Activated naive CD4-positive, alpha-beta T cell treated with Interleukin-2 at 50 U/mL for 16 hours (primary cell): Measurements from ENCODE around the gene NAP1L4.

Experiments
- DNase-seq: peaks from one replicate; pipeline ENCODE4 v3.0.0-alpha.2; 2020

Gene NAP1L4

GRCh38 chr11:2992234-2992996 lies at the start of gene NAP1L4:
Gene NAP1L4, minus strand, starts transcription at chr11:2992329. Its CDS starts 13,109 bp downstream, at chr11:2979220.
- peak; percentile 97 for DNase-seq

DNA sequence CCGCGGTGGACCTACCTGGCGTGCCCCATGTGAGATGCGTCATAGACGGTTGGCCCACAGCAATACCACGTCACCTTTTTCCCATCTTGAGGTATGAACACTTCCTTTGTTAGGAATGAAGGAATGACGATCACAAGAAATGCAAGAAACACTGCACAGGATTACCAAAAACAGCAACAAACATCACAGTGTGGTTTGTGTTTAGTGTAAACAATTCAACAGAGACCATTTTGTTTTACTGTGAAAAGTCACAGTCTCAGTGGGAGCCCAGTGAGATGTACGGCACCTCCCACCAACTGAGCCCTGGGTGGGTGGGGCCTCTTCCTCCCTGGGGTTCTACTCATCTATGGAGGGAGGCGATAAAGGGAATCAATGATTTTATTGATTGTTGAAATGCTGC lies 48.8 kb upstream of the NAP1L4 start:
- no peak for DNase-seq

DNA sequence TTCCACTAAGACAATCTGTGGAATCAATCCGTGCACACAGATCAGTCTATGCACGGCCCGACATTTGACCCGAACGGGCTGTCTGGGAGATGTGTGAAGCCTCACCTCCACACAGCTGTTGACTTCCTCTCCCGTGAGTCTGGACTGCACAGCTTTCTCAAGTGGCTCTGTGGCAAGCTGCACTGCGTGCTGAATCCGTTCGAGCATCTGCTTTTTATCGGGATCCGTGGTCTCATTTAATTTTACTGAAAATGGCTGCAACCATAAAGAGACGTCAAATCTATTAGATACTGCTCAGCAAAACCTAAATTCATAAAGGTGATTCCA lies 45.8 kb upstream of the NAP1L4 start:
- DNase-seq = no peak

DNA sequence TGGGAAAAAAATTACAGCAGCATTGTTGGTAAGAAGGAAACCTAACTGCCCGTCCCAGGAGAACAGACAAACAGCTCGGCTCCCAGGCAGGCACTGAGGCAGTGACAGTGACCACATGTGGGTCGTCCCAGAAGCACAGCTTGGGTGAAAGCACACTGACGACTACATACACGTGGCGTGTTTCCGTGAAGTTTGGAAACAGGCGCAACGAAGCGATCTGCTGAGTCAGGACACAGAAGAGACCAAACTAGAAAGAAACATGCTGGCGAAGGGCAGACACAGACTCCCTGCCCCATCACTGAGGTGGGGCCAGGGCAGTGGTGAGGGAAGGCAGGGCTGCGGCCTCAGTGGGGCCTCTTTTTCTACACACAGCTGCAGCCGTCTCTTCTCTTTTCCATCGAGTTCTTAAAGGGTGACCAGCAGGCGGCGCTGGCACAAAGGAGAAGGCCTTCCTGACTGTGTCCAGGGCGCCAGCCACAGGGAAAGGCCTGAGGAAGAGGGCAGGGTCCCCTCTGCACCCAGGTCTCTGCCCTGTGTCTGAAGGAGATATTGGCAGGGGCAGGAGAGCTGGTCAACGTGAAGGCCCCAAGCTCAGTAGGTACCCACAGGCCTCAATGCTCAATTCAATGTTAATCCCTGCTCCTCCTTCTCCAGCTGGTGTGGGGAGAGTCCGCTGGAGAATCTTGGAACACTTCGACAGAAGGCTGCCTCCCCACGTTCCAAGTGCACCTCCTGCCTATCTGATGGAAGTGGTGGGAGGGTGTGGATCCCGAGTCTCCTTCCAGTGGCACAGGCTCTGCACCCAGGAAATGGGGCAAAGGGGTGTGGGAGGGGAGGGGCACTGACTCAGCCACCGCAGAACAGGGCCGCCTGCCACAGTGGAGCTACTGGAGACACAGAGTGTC lies 45.2 kb upstream of the NAP1L4 start:
- DNase-seq = peak; percentile 60

GRCh38 chr11:3036419-3036818 lies 44.3 kb upstream of the NAP1L4 start:
- no peak for DNase-seq

DNA sequence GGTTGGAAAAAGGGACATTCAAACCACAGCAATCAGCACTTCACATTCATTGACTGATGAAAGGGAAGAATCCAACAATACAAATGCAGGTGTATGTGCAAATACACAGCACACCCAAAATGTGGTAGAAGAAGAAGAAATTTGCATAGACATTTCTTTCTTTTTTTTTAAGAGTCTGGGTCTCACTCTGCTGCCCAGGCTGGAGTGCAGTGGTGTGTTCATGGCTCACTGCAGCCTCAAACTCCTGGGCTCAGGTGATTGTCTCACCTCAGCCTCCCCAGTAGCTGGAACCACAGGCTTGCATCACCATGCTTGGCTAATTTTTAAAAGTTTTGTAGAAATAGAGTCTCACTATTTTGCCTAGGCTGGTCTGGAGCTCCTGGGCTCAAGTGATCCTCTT lies 43.2 kb upstream of the NAP1L4 start:
- no peak for DNase-seq

DNA sequence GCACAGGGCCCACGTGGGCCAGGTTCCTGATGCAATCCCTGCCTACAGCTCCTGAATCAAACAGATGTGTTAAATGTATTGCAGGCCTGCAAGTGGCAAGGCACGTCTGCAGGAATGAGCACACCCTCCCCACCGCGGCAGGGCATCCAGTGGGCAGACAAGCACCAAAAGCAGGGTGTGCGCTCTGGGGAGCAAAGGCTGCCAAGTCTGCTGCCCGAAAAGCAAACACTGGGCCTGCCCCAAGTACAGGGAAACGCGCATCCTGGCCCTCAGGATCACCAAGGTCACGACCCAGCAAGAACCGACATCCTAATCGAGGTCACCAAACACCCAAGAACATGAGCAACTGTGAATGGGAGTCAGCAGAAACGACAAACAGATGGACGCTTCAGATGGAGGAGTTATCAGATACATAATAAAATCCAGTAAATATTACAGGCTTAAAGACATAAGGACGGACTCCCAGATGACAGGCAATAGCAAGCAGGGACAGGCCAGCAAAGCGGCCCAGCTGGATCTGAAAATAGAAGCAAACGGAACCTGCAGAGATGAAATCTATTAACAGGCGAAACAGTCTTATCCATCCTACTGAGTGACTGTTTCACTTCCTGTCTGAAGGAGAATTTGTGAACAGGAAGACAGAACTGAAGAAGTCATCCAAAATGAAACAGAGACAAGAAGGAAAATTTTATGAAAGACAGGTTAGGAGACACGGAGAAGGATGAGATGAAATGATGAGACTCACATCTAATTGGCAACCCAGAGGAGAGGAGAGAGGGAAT lies 38.4 kb upstream of the NAP1L4 start:
- no peak for DNase-seq

DNA sequence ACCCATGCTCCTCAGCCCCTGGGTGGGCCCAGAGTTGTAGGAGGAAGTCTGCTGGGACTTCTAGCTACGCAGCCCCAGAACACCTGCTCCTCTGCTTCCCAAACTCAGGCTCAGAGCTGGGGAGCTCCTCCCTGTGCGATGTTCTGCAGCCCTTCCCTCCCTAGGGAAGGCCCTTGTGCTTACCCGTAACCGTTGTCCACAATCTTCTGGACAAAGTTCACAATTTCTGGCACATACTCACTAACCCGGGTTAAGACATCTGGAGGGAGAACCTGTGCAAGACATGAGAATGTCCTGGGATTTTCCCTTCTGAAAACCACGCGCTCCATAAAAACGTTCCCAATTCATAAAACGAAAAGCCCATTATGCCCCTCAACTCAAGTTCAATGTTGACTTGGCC lies 36.7 kb upstream of the NAP1L4 start:
- no peak for DNase-seq

- DNase-seq = no peak
Observed at GRCh38 chr11:3026803-3027202, 34.7 kb upstream of the NAP1L4 start.

GRCh38 chr11:3022982-3023381 lies 30.9 kb upstream of the NAP1L4 start:
- DNase-seq = no peak

- DNase-seq = no peak
Observed at GRCh38 chr11:3022300-3022967, 30.3 kb upstream of the NAP1L4 start.

DNA sequence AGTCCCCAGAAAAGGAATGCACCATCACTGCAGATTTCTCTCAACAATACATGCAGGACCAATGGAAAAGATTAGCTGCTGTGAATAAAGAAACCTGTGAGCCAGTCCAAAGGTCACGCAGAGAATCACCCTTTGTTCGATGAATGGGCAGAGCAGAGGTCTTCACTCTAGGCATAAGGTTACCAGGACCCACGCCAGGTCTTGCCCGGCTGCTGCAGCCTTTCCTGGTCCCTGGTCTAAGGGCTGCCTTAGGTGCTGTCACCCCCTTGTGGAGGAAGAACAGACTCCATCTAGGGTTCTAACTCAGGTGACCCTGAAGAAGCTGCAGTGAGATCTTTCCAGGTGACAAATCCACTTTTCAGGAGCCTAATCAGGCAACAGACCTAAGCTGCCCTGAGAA lies 29.0 kb upstream of the NAP1L4 start:
- peak; percentile 19 for DNase-seq

- DNase-seq = no peak
Observed at GRCh38 chr11:3020011-3020410, 27.9 kb upstream of the NAP1L4 start.

GRCh38 chr11:3018596-3018995 lies 26.5 kb upstream of the NAP1L4 start:
- no peak for DNase-seq

DNA sequence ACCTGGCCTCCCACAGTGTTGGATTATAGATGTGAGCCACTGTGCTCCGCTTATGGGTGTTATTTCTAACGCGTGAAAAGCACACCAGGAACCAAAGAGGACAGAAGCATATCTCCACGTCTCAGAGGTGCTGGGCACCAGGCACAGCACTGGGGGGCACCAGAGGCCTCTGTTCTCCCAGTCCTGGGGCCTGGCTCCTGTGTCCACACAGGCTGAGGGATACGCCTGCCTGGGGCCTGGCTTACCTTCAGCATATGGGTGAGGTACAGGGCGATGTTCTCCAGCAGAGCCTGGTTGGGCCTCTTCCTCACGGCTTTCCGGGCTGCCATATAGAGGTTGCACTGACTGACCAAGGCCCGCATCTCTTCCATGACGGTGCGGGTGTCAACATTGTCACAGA lies 24.7 kb upstream of the NAP1L4 start:
- no peak for DNase-seq

GRCh38 chr11:3015796-3016195 lies 23.7 kb upstream of the NAP1L4 start:
- DNase-seq = no peak

DNA sequence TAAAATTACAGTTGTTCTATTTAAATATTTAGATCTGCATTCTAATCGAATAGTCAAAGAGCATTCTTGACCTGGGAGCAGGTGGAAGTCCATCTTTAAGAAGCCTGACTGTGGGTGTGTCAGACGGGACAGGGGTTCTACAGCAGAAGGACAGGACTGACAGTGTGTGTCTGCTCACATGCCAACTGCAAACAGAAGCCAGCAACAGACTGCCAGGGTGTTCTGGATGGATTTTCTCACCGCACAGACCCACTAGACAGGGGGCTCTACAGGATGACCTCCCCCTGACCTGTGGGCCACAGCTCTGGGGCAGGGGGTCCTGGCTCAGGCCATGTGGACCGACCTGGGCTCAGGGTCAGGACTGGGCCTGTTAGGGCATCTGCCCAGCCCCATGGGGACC lies 22.8 kb upstream of the NAP1L4 start:
- no peak for DNase-seq

- DNase-seq = peak; percentile 64
Observed at GRCh38 chr11:3014057-3014938, 22.2 kb upstream of the NAP1L4 start.

GRCh38 chr11:3011891-3012885 lies 20.1 kb upstream of the NAP1L4 start:
- DNase-seq = no peak

DNA sequence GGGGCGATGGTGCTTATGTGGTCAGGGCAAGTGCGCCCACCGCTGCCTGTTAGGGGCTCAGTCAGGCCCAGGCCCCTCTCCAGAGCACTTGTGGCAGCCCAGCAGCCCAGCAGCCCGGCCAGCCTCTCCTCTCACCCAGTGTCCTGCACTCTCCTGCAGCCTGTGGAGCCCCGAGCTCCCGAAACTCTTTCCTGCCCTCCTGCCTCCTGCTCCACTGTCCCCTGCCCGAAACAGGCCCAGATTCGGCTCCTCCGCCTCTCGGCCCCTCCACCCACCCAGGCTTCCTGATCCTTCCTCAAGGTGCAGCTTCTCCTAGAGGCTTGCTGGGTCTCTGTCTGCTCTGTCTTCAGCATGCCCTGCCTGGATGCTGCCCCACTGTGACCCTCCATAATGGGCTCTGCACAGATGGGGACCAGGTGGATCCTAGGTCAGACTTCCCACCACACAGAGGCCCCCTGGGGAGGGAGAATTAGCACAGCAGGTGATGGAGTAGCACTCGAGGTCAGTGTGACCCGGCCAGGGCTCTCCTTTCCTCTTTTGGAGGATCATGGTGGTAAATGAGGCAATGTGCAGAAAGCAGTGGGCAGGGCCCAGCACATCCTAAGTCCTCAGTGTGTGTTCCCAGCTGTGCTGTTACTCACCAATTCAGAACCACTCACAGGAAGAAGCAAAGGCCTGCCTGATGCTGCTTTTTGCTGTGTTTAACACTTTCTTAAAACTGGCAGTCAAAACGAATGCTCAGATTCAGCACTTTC lies 18.6 kb upstream of the NAP1L4 start:
- no peak for DNase-seq
